GM21447 (cell line): Measurements from ENCODE around the gene PPP5C.
"Not testable (repeated sequence)": the region's sequence is repeated elsewhere in the genome, so short reads cannot be mapped to it uniquely, and the experiment has no call there.

Experiments used
- ATAC-seq: cut with Tn5 transposase; IDR thresholded peaks from one replicate; pipeline ENCODE4 v1.9.1; 2021; ENCODE audit not compliant: unreplicated experiment

Gene PPP5C

DNA sequence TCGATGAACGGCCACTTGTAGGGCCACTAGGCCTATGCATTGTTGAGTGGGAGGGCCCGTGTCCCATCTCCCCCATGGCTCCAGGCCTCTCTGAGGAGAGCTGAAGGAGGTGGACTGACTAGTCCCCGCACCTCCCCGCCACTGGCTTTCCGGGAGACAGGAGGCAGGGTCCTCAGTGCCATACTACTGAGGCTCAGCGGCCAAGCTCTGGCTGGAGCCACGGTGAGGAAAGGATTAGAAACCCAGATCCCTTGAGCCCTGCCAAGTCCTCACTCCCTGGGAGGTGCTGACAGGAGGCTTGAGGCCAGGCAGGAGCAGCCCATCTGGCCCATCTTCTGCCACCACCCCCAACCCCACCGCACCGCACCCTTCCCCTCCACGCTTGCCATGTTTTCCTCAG lies 37.5 kb downstream of the PPP5C start:
- no peak for ATAC-seq

DNA sequence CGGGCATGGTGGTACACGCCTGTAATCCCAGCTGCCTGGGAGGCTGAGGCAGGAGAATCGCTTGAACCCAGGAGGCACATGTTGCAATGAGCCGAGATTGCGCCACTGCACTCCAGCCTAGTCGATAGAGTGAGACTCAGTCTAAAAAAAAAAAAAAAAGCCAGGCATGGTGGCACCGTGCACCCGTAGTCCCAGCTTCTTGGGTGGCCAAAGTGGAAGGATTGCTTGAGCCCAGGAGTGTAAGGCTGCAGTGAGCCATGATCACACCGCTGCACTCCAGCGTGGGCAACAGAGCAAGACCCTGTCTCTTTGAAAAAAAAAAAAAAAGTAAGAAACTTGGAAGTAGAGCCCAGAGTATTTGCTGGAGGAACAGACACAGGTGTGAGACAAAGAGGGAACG lies 38.7 kb downstream of the PPP5C start:
- ATAC-seq: no peak

DNA sequence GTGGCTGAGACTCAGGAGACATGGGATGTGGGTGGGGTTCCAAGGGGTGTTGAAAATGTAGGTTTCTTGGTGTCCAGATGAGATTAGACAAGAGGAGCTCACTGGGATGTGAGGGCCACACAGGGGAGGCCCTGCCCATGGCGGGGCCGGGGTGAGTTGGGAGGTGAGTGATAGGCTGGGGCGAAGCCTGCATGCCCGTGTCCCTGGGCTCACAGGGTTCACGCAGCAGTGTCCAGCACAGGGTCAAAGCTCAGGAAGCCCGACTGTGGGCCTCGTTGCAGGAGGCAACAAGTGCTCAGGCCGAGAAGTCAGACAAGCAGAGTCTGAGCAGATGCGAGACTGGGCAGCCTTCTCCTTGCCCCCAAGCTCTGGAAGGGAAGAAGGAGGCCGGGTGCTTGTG lies 39.3 kb downstream of the PPP5C start:
- no peak for ATAC-seq

DNA sequence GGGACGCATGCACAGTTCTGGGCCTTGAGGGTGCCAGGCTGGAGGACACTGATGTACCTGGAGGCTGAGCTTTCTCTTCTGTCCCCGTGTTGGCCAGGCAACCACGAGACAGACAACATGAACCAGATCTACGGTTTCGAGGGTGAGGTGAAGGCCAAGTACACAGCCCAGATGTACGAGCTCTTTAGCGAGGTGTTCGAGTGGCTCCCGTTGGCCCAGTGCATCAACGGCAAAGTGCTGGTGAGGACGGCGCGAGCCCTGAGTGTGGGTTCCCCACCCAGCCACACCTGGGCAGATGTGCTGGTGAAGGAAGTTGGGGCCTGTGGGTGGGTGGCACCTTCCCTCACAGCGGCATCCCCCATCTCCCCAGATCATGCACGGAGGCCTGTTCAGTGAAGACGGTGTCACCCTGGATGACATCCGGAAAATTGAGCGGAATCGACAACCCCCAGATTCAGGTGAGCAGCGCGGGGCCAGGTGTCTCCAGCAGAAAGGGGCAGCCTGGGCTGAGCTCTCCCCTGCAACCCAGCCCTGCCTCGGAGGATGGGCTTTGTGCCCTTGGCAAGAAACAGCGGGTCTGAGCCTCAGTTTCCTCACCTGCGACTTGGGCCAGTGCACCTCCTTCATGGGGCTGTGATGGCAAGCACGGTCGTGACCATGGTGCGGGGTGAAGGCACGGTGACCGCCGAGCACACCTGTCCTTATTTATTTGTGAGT lies 40.3 kb downstream of the PPP5C start:
- no peak for ATAC-seq

DNA sequence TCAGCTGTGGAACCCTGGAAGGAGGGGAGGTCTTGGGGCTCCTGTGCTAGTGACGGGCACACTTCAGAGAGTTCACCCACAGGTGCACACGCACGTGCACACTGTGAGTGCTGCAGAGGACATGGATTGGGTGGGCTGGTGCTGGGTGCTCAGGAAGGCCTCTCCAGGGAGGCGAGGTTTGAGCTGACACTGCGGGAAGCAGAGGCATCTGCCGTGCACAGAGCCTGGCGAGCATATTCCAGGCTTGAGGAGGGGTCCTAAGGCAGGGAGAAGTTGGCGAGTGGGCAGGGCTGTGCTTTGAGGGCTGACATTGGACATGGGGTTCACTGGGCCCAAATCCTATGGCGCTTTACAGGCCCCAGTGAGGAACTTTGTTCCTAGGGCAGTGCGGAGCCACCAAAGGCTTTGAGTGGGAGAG lies 40.8 kb downstream of the PPP5C start:
- ATAC-seq: no peak

DNA sequence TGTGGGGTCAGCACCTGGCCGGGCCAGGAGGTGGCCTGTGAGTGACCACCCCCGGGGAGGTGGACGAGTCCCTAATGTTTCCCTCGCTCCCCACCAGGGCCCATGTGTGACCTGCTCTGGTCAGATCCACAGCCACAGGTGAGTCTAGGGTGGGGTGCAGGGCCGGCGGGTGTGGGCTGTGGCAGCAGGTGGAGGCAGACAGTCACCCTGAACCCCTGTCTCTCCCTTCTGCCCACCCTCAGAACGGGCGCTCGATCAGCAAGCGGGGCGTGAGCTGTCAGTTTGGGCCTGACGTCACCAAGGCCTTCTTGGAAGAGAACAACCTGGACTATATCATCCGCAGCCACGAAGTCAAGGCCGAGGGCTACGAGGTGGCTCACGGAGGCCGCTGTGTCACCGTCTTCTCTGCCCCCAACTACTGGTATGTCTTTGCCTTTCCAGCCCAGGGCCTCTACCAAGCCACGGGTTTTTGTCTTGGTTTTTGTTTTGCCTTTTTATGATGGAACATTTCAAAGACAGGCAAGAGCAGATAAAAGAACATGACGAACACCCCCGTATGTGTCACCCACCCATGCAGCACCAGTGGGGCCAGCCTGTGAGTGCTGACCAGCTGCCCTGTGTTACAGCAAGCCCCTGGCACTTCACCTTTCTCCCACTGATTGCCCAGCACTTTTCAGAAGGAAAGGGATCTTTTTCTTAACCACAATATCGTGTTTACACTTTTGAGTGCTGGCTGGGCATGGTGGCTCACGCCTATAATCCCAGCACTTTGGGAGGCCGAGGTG lies 41.6 kb downstream of the PPP5C start:
- no peak for ATAC-seq

DNA sequence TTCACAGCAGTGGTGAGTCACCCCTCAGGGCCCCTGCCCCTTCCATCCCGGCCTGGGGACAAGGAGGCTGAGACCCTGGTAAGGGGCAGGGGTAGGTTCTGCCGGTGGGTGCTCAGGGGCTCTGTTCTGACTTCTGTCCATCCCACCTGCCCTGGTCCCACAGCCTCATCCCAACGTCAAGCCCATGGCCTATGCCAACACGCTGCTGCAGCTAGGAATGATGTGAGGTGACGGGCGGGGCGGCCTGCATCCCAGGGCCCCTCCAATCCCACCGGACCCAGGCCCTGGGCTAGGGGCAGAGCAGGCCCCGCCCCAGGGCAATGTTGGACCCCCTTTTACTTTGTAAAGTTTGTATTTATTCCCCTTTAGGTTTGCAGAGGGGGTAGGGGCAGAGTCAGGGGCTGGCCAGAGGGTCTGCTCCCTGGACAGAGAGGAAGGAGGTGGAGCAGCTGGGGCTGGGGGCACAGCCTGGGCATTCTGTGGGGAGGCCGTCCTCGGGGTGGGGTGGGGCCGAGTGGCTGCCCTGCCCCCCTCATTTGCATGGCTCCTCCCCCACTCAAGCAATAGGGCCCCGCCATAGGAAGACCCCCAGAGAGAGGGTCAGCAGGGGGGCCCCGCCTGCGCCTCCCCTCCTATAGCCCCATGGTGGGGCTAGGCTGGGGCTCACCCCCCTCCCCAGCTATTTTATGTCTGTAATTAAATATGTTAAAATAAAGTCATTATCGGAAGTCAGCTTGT lies 43.4 kb downstream of the PPP5C start:
- no peak for ATAC-seq

DNA sequence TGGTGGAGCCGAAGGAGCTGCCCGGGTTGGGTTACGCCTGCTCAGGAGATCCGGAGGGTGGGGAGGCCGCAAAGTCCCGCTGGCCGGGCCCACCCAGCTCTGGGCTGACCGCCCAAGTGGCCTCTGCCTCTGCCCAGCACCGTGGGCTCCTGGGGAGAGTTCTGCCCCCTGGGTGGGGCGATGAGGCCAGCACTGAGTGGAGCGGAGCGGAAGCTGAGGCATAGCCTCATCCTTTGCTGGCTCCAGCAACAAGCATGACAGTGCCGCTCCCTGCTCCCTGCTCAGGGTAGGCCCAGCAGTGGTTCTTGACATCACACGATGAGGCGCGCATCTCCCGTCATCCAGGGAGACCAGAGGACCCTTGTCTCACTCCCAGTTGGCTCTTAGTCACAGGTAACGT lies 44.0 kb downstream of the PPP5C start:
- no peak for ATAC-seq

DNA sequence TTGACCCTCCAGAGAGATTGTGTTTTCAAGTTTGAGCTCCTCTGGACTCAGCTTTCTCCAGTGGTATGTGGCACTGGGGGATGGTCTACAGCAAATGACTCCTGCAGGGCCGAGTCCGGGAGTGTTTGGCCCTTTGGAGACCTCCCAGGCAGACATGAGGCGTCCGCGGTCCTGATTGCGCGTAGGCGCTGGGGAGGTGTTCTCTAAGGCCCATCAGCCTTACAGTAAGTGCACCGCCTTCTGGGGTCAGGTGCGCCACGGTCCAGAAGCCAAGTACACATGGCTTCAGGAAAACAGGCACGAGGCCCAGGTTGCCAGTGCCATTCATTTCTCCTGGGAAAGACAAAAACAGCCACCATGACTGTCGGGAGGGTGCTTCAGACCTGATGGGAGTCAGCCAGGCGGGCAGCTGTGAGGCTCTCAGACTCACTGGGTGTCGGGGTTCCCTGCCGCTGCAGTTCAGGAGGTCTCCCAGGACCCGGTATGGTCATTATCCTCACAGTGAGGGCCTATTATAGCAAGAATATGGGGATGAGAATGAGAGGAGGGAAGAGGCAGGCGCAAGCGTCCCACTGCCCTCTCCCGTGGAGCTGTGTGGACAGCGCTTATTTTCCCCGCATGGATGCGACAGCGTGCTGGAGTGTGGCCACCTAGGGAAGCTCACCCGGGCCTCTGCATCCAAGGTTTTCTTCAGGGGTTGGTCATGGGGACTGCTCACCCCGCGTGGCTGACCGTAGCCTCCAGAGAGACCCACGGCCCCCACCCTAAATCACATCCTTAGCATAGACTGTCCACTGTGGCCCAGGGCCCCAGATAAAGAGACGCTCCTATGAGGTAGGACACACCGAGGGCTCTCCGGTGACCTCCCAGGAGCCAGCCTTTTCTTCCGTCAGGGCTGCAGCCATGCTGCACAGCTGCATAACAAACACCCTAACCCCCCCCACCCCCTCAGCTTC lies 44.7 kb downstream of the PPP5C start:
- no peak for ATAC-seq

DNA sequence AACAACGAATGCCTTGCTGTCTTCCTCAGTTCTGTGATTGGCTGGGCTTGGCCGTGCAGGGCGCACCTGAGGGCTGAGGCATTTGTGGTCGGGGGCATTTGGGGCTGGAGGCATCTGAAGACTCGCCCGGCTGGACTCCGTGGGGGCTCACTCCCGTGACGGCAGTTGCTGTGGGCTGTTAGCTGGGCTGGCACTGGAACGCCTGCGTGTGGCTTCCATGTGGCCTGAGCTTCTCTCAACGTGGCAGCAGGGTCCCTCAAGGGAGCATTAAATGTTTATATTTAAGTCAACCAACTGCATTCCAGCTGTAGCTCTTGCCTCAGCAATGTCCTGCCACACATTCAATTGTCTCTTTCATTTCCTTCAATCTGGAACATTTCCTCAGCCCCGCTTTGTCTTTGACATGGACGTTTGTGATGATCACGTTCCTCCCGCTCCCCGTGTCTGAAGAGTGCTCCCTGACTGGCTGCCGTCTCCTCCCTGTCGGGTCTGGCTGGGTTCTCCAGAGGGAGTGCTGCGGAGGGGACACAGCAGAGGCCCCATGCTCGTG lies 45.4 kb downstream of the PPP5C start:
- ATAC-seq: no peak

DNA sequence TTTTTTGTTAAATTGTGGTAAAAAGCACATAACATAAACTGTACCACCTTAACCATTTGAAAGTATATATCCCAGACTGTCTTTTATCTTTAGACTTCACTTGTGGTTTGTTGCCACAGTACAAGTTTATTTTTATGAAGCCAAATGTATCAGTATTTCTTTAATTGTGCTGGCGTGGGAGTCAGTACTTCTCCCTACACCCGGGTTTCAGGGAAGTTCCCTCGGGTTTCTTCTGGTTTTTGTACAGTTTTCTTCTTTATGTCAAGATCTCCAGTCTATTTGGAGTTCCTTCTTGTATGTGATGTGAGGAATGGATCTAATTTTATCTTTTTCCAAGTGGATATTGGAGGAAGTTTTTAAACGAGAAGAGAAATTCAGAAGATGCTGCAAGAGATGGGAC lies 46.0 kb downstream of the PPP5C start:
- ATAC-seq: no peak

DNA sequence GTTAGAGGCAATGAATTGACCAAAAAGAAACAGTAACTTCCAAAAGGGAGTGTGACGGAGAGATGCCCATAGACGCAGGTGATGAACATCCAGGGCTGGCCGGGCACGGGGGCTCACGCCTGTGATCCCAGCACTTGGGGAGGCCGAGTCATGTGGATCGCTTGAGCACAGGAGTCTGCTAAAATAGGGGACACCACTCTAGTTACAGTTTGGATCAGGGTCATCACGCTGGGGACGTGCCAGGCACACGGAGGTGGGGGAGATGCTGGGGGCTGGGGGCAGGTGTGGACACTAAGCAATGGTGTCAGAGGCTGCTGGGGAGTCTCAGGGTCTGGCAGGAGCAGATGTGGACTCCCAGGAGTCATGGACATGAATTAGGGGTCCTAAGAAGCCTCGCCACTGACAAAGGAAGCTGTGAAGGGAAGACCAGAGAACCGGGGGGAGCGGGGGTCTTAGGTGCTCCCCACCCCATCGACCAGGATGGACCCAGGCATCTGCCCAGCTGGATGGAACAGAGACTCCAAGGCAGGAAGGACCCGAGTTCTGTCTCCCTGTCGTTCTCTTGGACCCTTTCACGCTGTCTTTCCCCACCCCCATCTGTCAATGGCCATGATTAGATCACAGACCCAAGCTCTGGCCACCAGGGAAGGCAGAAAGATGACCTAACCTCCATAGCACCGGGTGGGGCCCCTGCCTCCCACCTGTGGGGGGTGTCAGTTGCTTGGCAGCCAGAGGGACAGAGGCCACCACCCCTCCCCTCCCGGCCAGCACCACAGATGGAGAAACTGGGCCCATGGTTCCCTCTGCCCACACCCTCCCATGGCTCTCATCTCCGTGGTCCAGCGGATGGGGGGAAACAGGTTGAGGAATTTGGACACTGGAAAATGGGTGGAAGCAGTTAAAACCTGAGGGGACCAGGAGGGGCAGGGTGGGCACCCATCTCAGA lies 46.8 kb downstream of the PPP5C start:
- no peak for ATAC-seq

DNA sequence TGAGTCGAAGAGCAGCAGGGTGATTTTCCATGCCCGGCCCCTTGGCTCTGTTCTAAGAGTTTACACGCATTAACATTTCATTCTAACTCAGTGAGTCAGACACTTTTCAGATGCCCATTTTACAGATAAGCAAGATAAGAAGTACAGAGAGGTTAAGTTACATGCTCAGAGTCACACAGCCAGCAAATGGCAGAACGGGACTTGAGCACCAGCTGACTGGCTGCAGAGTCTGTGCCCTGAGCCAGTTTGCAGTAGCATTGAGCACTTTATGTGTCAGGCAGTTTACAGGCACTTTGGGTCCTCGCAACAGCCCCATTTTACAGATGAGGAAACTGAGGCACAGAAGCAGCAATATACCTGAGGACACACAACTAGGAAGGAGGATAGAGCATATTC lies 47.5 kb downstream of the PPP5C start:
- no peak for ATAC-seq

DNA sequence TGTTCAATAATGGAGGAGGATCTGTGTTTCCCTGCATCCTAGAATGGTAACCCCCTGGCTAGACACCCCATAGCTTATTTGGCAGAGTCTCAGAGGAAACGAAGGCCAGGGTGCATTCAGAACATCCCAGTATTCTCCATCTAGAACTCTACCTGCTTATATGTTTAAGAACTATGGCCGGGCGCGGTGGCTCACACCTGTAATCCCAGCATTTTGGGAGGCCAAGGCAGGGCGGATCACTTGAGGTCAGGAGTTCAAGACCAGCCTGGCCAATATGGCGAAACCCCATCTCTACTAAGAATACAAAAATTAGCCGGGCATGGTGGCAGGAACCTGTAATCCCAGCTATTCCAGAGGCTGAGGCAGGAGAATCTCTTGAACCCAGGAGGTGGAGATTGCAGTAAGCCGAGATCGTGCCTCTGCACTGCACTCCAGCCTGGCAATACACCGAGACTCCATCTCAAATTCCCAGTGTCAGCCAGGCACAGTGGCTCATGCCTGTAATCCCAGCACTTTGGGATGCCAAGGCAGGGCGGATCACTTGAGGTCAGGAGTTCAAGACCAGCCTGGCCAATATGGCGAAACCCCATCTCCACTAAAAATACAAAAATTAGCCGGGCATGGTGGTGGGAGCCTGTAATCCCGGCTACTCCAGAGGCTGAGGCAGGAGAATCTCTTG lies 51.1 kb downstream of the PPP5C start:
- ATAC-seq: not testable (repeated sequence)

DNA sequence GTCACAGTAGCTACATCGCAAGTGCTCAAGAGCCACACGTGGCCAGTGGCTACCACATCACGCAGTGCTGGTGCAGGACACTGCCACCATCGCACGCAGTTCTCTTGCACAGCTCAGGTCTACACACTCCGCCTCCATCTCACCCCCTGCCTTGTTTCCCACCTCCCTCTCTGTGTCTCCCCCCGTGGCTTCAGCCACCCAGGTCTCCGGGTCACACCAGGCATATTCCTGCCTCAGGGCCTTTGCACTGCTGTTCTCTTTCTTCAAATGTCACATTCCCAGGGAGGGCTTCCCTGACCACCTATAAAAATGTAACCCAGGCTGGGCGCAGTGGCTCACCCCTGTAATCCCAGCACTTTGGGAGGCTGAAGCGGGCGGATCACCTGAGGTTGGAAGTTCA lies 55.8 kb downstream of the PPP5C start:
- ATAC-seq: no peak

DNA sequence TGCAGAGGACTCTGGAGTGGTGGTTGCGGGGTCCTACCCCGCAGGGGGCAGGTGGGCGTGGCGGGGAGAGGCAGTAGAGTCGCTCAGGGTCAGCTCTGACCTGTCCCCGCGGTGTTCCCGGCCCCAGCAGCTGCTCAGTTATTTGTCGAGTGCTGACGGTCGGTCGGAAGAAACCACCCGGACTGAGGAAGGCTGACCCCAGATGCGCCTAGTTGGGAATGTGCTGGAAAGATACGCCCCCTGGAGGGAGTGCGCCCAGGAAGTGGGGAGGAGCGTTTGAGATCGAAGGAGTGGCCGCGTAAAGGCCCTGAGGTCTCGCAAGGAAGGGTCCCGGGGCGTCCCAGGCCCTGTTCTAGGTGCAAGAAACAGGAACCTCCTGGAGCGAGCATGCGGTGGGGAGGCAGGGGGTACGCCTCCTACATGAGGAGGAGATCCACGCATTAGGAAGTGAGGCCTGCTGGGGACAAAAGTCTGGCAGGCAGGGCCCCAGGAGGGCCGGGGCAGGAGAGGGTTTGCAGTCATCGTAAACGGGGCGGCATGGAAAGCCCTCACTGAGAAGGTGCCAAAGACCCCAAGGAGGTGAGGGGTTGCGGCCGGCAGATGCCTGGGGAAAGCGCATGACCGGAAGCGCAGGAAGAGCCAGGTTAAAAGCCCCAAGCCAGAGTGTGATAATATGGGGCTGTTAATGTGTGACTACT lies 57.3 kb downstream of the PPP5C start:
- no peak for ATAC-seq

DNA sequence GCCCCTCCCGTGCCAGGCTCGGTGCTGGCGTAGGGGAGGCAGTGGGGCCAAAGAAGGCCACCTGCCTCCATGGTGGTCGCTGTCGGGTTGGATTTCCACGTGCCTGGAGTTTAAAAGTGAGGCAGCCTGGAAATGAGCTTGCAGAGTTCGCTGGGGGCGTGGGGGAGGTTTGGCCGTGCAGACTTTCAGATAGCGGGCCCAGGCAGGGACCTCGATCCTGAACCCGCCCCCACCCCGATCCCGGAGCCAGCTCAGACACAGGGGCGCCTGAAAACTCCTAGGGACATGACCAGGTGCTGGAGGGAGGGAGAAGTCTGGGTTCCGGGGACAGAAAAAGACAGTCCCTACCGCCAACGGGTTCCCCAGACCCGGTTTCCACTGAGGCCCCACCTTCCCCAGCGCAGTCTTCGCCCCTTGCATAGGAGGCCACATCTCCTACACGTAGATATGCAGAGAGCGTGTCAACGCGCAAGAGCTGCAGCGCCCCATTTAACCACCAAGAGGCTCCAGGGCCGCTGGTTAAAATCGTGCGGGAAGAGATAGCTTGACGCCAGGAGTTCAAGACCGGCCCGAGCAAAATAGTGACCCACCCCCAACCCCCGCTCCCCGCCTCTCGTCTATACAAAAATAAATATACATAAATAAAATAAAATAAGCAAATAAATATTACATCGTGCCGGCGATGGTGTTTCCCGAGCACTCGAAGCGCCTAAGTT lies 58.0 kb downstream of the PPP5C start:
- ATAC-seq: no peak

DNA sequence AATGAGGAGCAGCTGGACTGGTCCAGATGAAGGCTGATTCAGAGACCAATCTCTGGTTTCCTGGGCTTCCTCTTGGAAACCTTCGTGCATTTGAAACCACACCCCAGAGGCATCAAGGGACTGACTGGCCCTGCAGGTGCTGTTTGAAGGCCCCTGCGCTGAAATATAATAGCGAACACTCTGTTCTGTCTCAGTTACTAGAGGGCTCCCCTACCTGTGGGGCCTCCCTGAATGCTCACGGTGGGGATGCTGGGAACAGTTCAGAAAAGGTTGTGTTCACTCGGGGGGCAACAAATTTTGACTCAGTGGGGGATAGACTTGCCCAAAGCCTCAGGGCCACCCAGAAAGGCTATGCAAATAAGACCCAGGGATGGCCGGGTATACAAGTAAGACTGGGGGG lies 60.1 kb downstream of the PPP5C start:
- ATAC-seq: no peak
